Hindlimb muscle (tissue), 1 donor: ENCODE data around the gene TMEM183A. TPM values are rescaled to one million over a fixed set of nuclear protein-coding genes. Genes with fewer than 3 reads are reported as not detected.

Source experiments
- DNase-seq: peaks from one replicate; pipeline ENCODE4 v3.0.0-alpha.2; 2013
- polyA plus RNA-seq: library from polyadenylated mRNA; unstranded; fragments of 120-200 nt; gene quantifications from one replicate; pipeline ENCODE4 v1.2.1, GENCODE V29; 2013; ENCODE audit not compliant: insufficient read length

TMEM183A gene
- polyA plus RNA-seq, 1 donor: 35.5 TPM

GRCh38 chr1:203048086-203048485 is 40.9 kb downstream of the TMEM183A start:
- DNase-seq: no peak

GRCh38 chr1:203048555-203049051 is 41.4 kb downstream of the TMEM183A start:
- DNase-seq: no peak

GRCh38 chr1:203049077-203049476 is 41.9 kb downstream of the TMEM183A start:
- DNase-seq: no peak

GRCh38 chr1:203049576-203050180 is 42.5 kb downstream of the TMEM183A start:
- DNase-seq: no peak

- no peak for DNase-seq
Measured at GRCh38 chr1:203050826-203051225, 43.7 kb downstream of the TMEM183A start.

- peak; percentile 42 for DNase-seq
Measured at GRCh38 chr1:203051841-203052324, 44.7 kb downstream of the TMEM183A start.

GRCh38 chr1:203052601-203053000 is 45.4 kb downstream of the TMEM183A start:
- no peak for DNase-seq

- no peak for DNase-seq
Measured at GRCh38 chr1:203054184-203054583, 47.0 kb downstream of the TMEM183A start.

- DNase-seq: no peak
Measured at GRCh38 chr1:203054642-203055041, 47.5 kb downstream of the TMEM183A start.

- no peak for DNase-seq
Measured at GRCh38 chr1:203055161-203055799, 48.1 kb downstream of the TMEM183A start.

GRCh38 chr1:203056012-203056411 is 48.8 kb downstream of the TMEM183A start:
- DNase-seq: no peak

- no peak for DNase-seq
Measured at GRCh38 chr1:203056516-203056915, 49.3 kb downstream of the TMEM183A start.

- no peak for DNase-seq
Measured at GRCh38 chr1:203057911-203058675, 50.9 kb downstream of the TMEM183A start.

- no peak for DNase-seq
Measured at GRCh38 chr1:203058676-203058935, 51.4 kb downstream of the TMEM183A start.

GRCh38 chr1:203059485-203059884 is 52.3 kb downstream of the TMEM183A start:
- DNase-seq: no peak

- no peak for DNase-seq
Measured at GRCh38 chr1:203060115-203060514, 52.9 kb downstream of the TMEM183A start.

GRCh38 chr1:203063287-203063686 is 56.1 kb downstream of the TMEM183A start:
- no peak for DNase-seq

- no peak for DNase-seq
Measured at GRCh38 chr1:203065191-203065590, 58.0 kb downstream of the TMEM183A start.

GRCh38 chr1:203065986-203066385 is 58.8 kb downstream of the TMEM183A start:
- no peak for DNase-seq

GRCh38 chr1:203066965-203067364 is 59.8 kb downstream of the TMEM183A start:
- no peak for DNase-seq

GRCh38 chr1:203069030-203069747 is 62.0 kb downstream of the TMEM183A start:
- peak; percentile 74 for DNase-seq

- DNase-seq: no peak
Measured at GRCh38 chr1:203072002-203072602, 64.9 kb downstream of the TMEM183A start.

GRCh38 chr1:203072911-203073310 is 65.7 kb downstream of the TMEM183A start:
- DNase-seq: no peak
